OCI-LY1 (cell line): Measurements from ENCODE around the gene TAS2R40.

Source experiments
- H2AFZ ChIP-seq: fragments of 200-600 bp; sonication (generic), shearing (Covaris generic); 2 replicates; pipeline ENCODE4 v1.6.0; 2014; ENCODE audit warnings: antibody characterized with exemption, mild to moderate bottlenecking, low read length
- H3F3A ChIP-seq: fragments of 200-600 bp; sonication (generic), shearing (Covaris generic); 2 replicates; pipeline ENCODE4 v1.6.0; 2014; ENCODE audit warnings: mild to moderate bottlenecking, antibody characterized with exemption, low read length, moderate library complexity; ENCODE audit not compliant: insufficient read depth
- H3K27ac ChIP-seq: fragments of 200-600 bp; sonication (generic); 2 replicates; pipeline ENCODE4 v1.5.1; 2014; ENCODE audit warnings: low read length, mixed run types, mild to moderate bottlenecking, low read depth; ENCODE audit not compliant: poor library complexity, severe bottlenecking
- H3K27me3 ChIP-seq: fragments of 200-600 bp; sonication (generic); 2 replicates; pipeline ENCODE4 v1.6.0; 2014; ENCODE audit warnings: antibody characterized with exemption, mild to moderate bottlenecking, low read length, moderate library complexity; ENCODE audit not compliant: insufficient read depth
- H3K36me3 ChIP-seq: fragments of 200-600 bp; sonication (generic); 2 replicates; pipeline ENCODE4 v1.6.1; 2014; ENCODE audit warnings: mild to moderate bottlenecking, antibody characterized with exemption, low read length, moderate library complexity, mixed read lengths; ENCODE audit not compliant: insufficient read depth
- H3K4me1 ChIP-seq: fragments of 200-600 bp; sonication (generic); 2 replicates; pipeline ENCODE4 v1.5.1; 2014; ENCODE audit warnings: mild to moderate bottlenecking, low read length, moderate library complexity; ENCODE audit not compliant: insufficient read depth, severe bottlenecking
- H3K4me2 ChIP-seq: fragments of 200-600 bp; sonication (generic), shearing (Covaris generic); 2 replicates; pipeline ENCODE4 v1.6.1; 2014; ENCODE audit warnings: low read length
- H3K4me3 ChIP-seq: fragments of 200-600 bp; sonication (generic); 2 replicates; pipeline ENCODE4 v1.5.1; 2014; ENCODE audit warnings: low read length, low read depth, mild to moderate bottlenecking, mixed read lengths; ENCODE audit not compliant: poor library complexity, severe bottlenecking
- H3K79me2 ChIP-seq: fragments of 200-600 bp; shearing (Covaris generic); 2 replicates; pipeline ENCODE4 v1.6.1; 2016; ENCODE audit warnings: mixed run types, low read length, mixed read lengths; ENCODE audit not compliant: insufficient read depth
- H3K9ac ChIP-seq: fragments of 200-600 bp; sonication (generic), shearing (Covaris generic); 2 replicates; pipeline ENCODE4 v1.6.1; 2014; ENCODE audit warnings: mild to moderate bottlenecking, low read length, mixed read lengths
- H3K9me2 ChIP-seq: fragments of 200-600 bp; sonication (generic), shearing (Covaris generic); 2 replicates; pipeline ENCODE4 v1.6.1; 2014; ENCODE audit warnings: low read depth, mild to moderate bottlenecking, low read length, mixed read lengths
- H3K9me3 ChIP-seq: fragments of 200-600 bp; shearing (Covaris generic); 2 replicates; pipeline ENCODE4 v1.6.1; 2014; ENCODE audit warnings: low read length, mixed read lengths
- H4K20me1 ChIP-seq: fragments of 200-600 bp; sonication (generic), shearing (Covaris generic); 2 replicates; pipeline ENCODE4 v1.6.0; 2016; ENCODE audit warnings: mild to moderate bottlenecking, low read length; ENCODE audit not compliant: insufficient read depth
- EZH2 ChIP-seq: fragments of 200-600 bp; sonication (generic), shearing (Covaris generic); IDR thresholded peaks from 2 replicates; pipeline ENCODE4 v1.8.0; 2017; ENCODE audit warnings: borderline replicate concordance, mixed run types, mild to moderate bottlenecking, antibody characterized with exemption, low read length, moderate library complexity, mixed read lengths
- TF ChIP-seq, protein P1 (sequence below): fragments of 200-600 bp; sonication (generic), shearing (Covaris generic); IDR thresholded peaks from 2 replicates; pipeline ENCODE4 v1.5.1; 2017; ENCODE audit warnings: mild to moderate bottlenecking, antibody characterized with exemption, low read length, moderate library complexity, mixed read lengths

The TAS2R40 gene

DNA sequence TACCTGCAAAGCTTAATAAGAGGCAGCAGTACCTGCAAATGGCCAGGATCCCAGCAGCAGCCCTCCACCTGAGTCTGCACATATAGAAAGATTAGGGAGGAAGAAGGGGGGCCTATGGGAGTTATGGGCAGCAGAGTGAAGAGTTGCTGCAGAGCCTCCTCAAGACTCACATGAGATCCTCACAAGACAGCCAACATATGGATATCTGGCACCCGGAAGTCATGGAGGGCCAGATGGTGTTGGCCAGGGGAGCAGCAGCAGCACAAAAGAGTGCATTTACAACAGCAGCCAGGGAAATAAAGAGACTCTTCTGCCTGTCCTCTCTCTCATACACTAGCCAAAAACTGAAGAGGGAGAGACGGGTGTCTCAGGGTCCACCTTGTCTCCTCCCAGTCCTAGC is 4.0 kb upstream of the TAS2R40 start:
- Histone ChIP-seq H2AFZ (no peak overlapping the region), H3F3A (no peaks in the 10 kb centered on the region), H3K4me2 (no peak overlapping the region), H3K9me2 (no peaks in the 10 kb centered on the region), H3K27ac (no peak overlapping the region), H3K9me3 (no peaks in the 10 kb centered on the region), H3K4me1 (no peaks in the 10 kb centered on the region), H3K79me2 (no peaks in the 10 kb centered on the region), H4K20me1 (no peaks in the 10 kb centered on the region), H3K27me3 (no peaks in the 10 kb centered on the region), H3K36me3 (no peaks in the 10 kb centered on the region), H3K9ac (no peak overlapping the region), H3K4me3 (no peak overlapping the region)
- TF ChIP-seq EZH2: no peak
- TF ChIP-seq, protein P1, sequence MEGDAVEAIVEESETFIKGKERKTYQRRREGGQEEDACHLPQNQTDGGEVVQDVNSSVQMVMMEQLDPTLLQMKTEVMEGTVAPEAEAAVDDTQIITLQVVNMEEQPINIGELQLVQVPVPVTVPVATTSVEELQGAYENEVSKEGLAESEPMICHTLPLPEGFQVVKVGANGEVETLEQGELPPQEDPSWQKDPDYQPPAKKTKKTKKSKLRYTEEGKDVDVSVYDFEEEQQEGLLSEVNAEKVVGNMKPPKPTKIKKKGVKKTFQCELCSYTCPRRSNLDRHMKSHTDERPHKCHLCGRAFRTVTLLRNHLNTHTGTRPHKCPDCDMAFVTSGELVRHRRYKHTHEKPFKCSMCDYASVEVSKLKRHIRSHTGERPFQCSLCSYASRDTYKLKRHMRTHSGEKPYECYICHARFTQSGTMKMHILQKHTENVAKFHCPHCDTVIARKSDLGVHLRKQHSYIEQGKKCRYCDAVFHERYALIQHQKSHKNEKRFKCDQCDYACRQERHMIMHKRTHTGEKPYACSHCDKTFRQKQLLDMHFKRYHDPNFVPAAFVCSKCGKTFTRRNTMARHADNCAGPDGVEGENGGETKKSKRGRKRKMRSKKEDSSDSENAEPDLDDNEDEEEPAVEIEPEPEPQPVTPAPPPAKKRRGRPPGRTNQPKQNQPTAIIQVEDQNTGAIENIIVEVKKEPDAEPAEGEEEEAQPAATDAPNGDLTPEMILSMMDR: no peak

DNA sequence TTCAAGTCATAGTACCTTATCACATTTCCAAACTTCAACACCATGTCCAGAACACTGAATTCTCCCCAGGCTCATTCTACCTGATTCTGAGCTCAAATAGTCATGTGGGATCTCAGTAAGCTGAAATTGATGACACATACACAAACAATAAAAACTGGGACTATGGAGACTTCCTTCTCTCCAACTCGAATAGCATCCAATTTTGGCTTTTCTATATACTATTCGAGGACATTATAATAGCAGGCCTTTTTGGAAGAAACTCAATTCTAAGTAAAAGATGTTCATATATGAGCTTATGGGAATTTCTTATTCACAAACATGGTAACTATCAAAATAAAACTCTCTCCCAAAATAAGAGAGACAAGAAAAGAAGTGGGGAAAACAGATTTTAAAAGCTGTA is 551 bp upstream of the TAS2R40 start:
- Histone ChIP-seq H3K27ac (no peak overlapping the region), H3K4me2 (no peak overlapping the region), H3K36me3 (no peaks in the 10 kb centered on the region), H3K9me3 (no peaks in the 10 kb centered on the region), H3K4me1 (no peaks in the 10 kb centered on the region), H3K9me2 (no peaks in the 10 kb centered on the region), H3K79me2 (no peaks in the 10 kb centered on the region), H3K9ac (no peak overlapping the region), H3F3A (no peaks in the 10 kb centered on the region), H2AFZ (no peak overlapping the region), H4K20me1 (no peaks in the 10 kb centered on the region), H3K4me3 (no peak overlapping the region), H3K27me3 (peaks cover 7% of the 10 kb centered on the region; the same call in 1 of the 2 replicates)
- TF ChIP-seq EZH2: no peak

DNA sequence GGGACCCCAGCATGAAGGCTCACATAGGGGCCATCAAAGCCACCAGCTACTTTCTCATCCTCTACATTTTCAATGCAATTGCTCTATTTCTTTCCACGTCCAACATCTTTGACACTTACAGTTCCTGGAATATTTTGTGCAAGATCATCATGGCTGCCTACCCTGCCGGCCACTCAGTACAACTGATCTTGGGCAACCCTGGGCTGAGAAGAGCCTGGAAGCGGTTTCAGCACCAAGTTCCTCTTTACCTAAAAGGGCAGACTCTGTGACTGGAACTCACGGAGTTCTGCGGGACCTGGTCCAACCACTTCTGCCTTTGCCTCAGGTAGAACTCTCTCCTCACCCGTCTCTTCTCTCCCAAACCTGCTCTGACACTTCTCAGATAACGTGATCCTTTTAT is 945 bp downstream of the TAS2R40 start:
- TF ChIP-seq EZH2: no peak
- TF ChIP-seq, protein P1: no peak

DNA sequence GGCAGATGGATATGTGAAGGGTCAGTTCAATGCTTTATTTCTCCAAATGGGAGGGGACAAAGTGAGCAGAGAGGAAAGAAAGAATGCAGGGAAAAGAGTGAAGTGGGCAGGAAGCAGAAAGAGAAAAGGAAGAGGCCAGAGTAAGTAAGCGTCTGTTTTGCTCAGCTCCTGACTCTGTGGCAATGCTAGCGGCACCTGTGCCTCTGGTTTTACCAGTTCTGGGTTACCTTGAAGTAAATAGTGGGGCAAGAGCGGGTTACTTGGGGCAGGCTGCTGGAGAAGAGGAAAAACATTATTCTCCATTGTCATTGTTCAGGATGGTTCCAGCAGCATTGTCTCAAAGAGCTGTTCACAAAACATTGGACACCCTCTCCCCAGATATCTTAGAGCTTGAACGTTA is 1.9 kb downstream of the TAS2R40 start:
- no peaks in the 10 kb centered on the region for H3F3A ChIP-seq
- no peak overlapping the region for H3K9ac ChIP-seq
- no peak overlapping the region for H3K4me2 ChIP-seq
- H3K9me2 ChIP-seq: no peaks in the 10 kb centered on the region
- H3K27ac ChIP-seq: no peak overlapping the region
- no peak overlapping the region for H3K4me3 ChIP-seq
- H3K79me2 ChIP-seq: no peaks in the 10 kb centered on the region
- peaks cover 7% of the 10 kb centered on the region; the same call in 1 of the 2 replicates for H3K27me3 ChIP-seq
- H3K9me3 ChIP-seq: no peaks in the 10 kb centered on the region
- H4K20me1 ChIP-seq: no peaks in the 10 kb centered on the region
- H3K4me1 ChIP-seq: no peaks in the 10 kb centered on the region
- TF ChIP-seq EZH2: no peak
- TF ChIP-seq, protein P1: no peak
- no peak overlapping the region for H2AFZ ChIP-seq
- H3K36me3 ChIP-seq: no peaks in the 10 kb centered on the region

More for the DNA sequence above, 945 bp downstream of the TAS2R40 start:
- no peaks in the 10 kb centered on the region for H4K20me1 ChIP-seq
- no peak overlapping the region for H3K9ac ChIP-seq
- H3K36me3 ChIP-seq: no peaks in the 10 kb centered on the region
- H3F3A ChIP-seq: no peaks in the 10 kb centered on the region
- H3K4me1 ChIP-seq: no peaks in the 10 kb centered on the region
- peaks cover 7% of the 10 kb centered on the region; the same call in 1 of the 2 replicates for H3K27me3 ChIP-seq
- no peak overlapping the region for H3K4me3 ChIP-seq
- H3K9me2 ChIP-seq: no peaks in the 10 kb centered on the region
- no peaks in the 10 kb centered on the region for H3K79me2 ChIP-seq
- H3K9me3 ChIP-seq: no peaks in the 10 kb centered on the region
- no peak overlapping the region for H3K27ac ChIP-seq
- no peak overlapping the region for H3K4me2 ChIP-seq
- no peak overlapping the region for H2AFZ ChIP-seq
